H1 (cell line): ENCODE data around the gene LDLRAD4. TPM values are rescaled to one million over a fixed set of nuclear protein-coding genes. Genes with fewer than 3 reads are reported as not detected.

ENCODE experiments used
- ATF2 ChIP-seq: IDR thresholded peaks from 2 replicates; pipeline ENCODE4 v1.6.1; 2012; ENCODE audit warnings: low read length, inconsistent platforms
- CBX5 ChIP-seq: fragments of 300-800, 300-1000 bp; sonication (generic); IDR thresholded peaks from 2 replicates; pipeline ENCODE4 v1.7.1; 2016; ENCODE audit warnings: antibody characterized with exemption, low read length, low read depth
- CREB1 ChIP-seq: IDR thresholded peaks from 2 replicates; pipeline ENCODE4 v1.6.1; 2012; ENCODE audit warnings: inconsistent platforms
- E2F6 ChIP-seq: IDR thresholded peaks from 2 replicates; pipeline ENCODE4 v1.6.1; 2012; ENCODE audit warnings: inconsistent platforms
- FOSL1 ChIP-seq: IDR thresholded peaks from 2 replicates; pipeline ENCODE4 v1.6.1; 2011; ENCODE audit warnings: mild to moderate bottlenecking, low read depth, low read length, moderate library complexity; ENCODE audit not compliant: insufficient read depth
- GTF2F1 ChIP-seq: IDR thresholded peaks from 2 replicates; pipeline ENCODE4 v1.6.1; 2012; ENCODE audit warnings: low read depth, low read length, improper control_type of control experiment, borderline replicate concordance
- KDM1A ChIP-seq: fragments of 200-600, 300-600 bp; sonication (generic); IDR thresholded peaks from 2 replicates; pipeline ENCODE4 v1.7.1; 2016; ENCODE audit warnings: mild to moderate bottlenecking, low read length, borderline replicate concordance
- KDM5A ChIP-seq: fragments of 200-600 bp; IDR thresholded peaks from 2 replicates; pipeline ENCODE4 v1.7.1; 2012; ENCODE audit warnings: mild to moderate bottlenecking, low read length, inconsistent platforms, mixed read lengths
- PHF8 ChIP-seq: fragments of 200-600 bp; sonication (generic); conservative IDR thresholded peaks from 2 replicates; pipeline ENCODE4 v1.7.1; 2012; ENCODE audit warnings: low read depth, mild to moderate bottlenecking, inconsistent platforms, low read length, moderate library complexity
- RXRA ChIP-seq: IDR thresholded peaks from 2 replicates; pipeline ENCODE4 v1.6.1; 2011; ENCODE audit warnings: low read depth, mild to moderate bottlenecking, low read length, moderate library complexity; ENCODE audit not compliant: insufficient read depth
- SAP30 ChIP-seq: fragments of 300-600 bp; sonication (generic); IDR thresholded peaks from 2 replicates; pipeline ENCODE4 v1.7.1; 2012; ENCODE audit warnings: low read length, moderate library complexity, mild to moderate bottlenecking, inconsistent platforms; ENCODE audit not compliant: insufficient read depth, insufficient replicate concordance
- SIRT6 ChIP-seq: IDR thresholded peaks from one replicate; pipeline ENCODE4 v1.7.1; 2012; ENCODE audit warnings: low read length, inconsistent platforms
- TEAD4 ChIP-seq: IDR thresholded peaks from 2 replicates; pipeline ENCODE4 v1.6.1; 2012; ENCODE audit warnings: low read depth, low read length, inconsistent platforms, mixed read lengths
- polyA plus RNA-seq, 7 experiments: library from polyadenylated mRNA; depleted of rRNA in 3 of 7; stranded (reverse) in 5 of 7; unstranded in 2 of 7; fragments of >200 nt in 5 of 7; fragments of 200-250 nt in 2 of 7; gene quantifications; 1 replicate in 5 of 7; 2 replicates in 1 of 7; 4 replicates in 1 of 7; pipeline versions ENCODE4 v1.2.1 to v1.2.3, GENCODE V29; 2011 to 2013; ENCODE audit warnings: missing spikeins in 2 of 7, mixed read lengths in 2 of 7
- total RNA-seq: library from RNA; stranded (reverse); fragmentation: NEBNext Ultra II Directional; extraction: Animal tissue kit (Norgen Biotek cat#: 25700); gene quantifications from 2 replicates; pipeline ENCODE4 v1.2.1, GENCODE V29; 2021

The LDLRAD4 gene
- total and polyA plus RNA-seq, 2 of the 8 experiments (the other 6 are each of a cell fraction or from before 2014, with no cell fraction given), result 0.77 to 1.4 TPM

GRCh38 chr18:13180614-13181375, 37.8 kb upstream of the LDLRAD4 start (continued):
- TF ChIP-seq PHF8 (no peak), SAP30 (no peak), KDM1A (no peak), RXRA (no peak), FOSL1 (no peak), TEAD4 (no peak), ATF2 (no peak), CBX5 (no peak), E2F6 (no peak), SIRT6 (no peak), KDM5A (no peak), GTF2F1 (no peak), CREB1 (no peak)
